ENCODE measurements around the gene OR5D14. TPM values are rescaled to one million over a fixed set of nuclear protein-coding genes. Genes with fewer than 3 reads are reported as not detected.

OR5D14 gene
- total and polyA plus RNA-seq, 10 of the 15 experiments (the other 5 are each of a cell fraction or from before 2014, with no cell fraction given), result not detected

- Histone ChIP-seq H2AFZ (ENCODE audit: control insufficient read depth, low read depth, low read length) (no peak within 1 kb of the TSS), H3K4me1 (ENCODE audit: control insufficient read depth, insufficient read depth, low read length) (no peaks in the 10 kb centered on the region), H4K20me1 (ENCODE audit: control insufficient read depth, insufficient read depth) (no peaks in the 10 kb centered on the region), H3K9me3 (replicated peaks; ENCODE audit: control insufficient read depth, insufficient read depth, low read length) (no peaks in the 10 kb centered on the region), H3K27me3 (replicated peaks in 1 of 2; ENCODE audit: control insufficient read depth in 2 of 2, insufficient read depth in 2 of 2, low read length in 1 of 2) (no peaks in the 10 kb centered on the region), H3K4me3 (no peak within 1 kb of the TSS), H3K9ac (ENCODE audit: control insufficient read depth, insufficient read depth, low read length) (no peak within 1 kb of the TSS), H3K79me2 (ENCODE audit: control insufficient read depth, insufficient read depth, low read length) (no peaks in the 10 kb centered on the region), H3K36me3 (ENCODE audit: control insufficient read depth in 2 of 2, insufficient read depth in 2 of 2, low read length in 1 of 2) (no peaks in the 10 kb centered on the region), H3K27ac (ENCODE audit: control insufficient read depth, insufficient read depth) (no peak within 1 kb of the TSS), H3K4me2 (ENCODE audit: control insufficient read depth, insufficient read depth) (no peak within 1 kb of the TSS)
- SMC1A ChIA-PET (ENCODE audit: uncharacterized antibody, unreplicated experiment), result no interaction called here
- no peak for TF ChIP-seq USF1 (IDR thresholded peaks at IDR 0.05; ENCODE audit: borderline replicate concordance, extremely low read length, insufficient read depth, low read depth, low read length)
- TF ChIP-seq CHD2 (IDR thresholded peaks at IDR 0.05; ENCODE audit: borderline replicate concordance, low read depth, low read length), result no peak
- no peak for TF ChIP-seq HSF1 (IDR thresholded peaks at IDR 0.05; ENCODE audit: low read depth, low read length)
- no peak for TF ChIP-seq ASH2L (IDR thresholded peaks at IDR 0.05; ENCODE audit: borderline replicate concordance, low read depth)
- TF ChIP-seq KAT2A (conservative IDR thresholded peaks at IDR 0.05; ENCODE audit: control insufficient read depth, low read depth, low read length), result no peak
- no peak for TF ChIP-seq IKZF1 (conservative IDR thresholded peaks at IDR 0.05)
- TF ChIP-seq MTA3 (IDR thresholded peaks at IDR 0.05; ENCODE audit: borderline replicate concordance, low read length), result no peak
- no peak for TF ChIP-seq TARDBP (IDR thresholded peaks at IDR 0.05; ENCODE audit: borderline replicate concordance)
- no peak for TF ChIP-seq E2F4 (IDR thresholded peaks at IDR 0.05; ENCODE audit: low read depth, low read length)
- no peak for TF ChIP-seq IKZF2 (IDR thresholded peaks at IDR 0.05)
- TF ChIP-seq MYB (IDR thresholded peaks at IDR 0.05; ENCODE audit: borderline replicate concordance, low read depth, low read length), result no peak
- TF ChIP-seq MAX (IDR thresholded peaks at IDR 0.05; ENCODE audit: low read depth, low read length), result no peak
- TF ChIP-seq ZZZ3 (IDR thresholded peaks at IDR 0.05; ENCODE audit: control insufficient read depth, insufficient read length, low read depth), result no peak
- TF ChIP-seq YBX1 (IDR thresholded peaks at IDR 0.05), result no peak
- no peak for TF ChIP-seq NKRF (conservative IDR thresholded peaks at IDR 0.05)
- TF ChIP-seq HDAC2 (IDR thresholded peaks at IDR 0.05), result no peak
- TF ChIP-seq LARP7 (IDR thresholded peaks at IDR 0.05), result no peak
- no peak for TF ChIP-seq RB1 (IDR thresholded peaks at IDR 0.05; ENCODE audit: borderline replicate concordance)
- no peak for FAIRE-seq
- POLR2A ChIA-PET, result no interaction called here
- intact Hi-C loops (cut with micrococcal nuclease; ENCODE audit: unreplicated experiment), result no loop called here
- CTCF ChIA-PET, result no interaction called here
- BruUV-seq (replicated peaks), result no TSS peak
- in situ Hi-C loops (cut with MboI), result loop anchor here (10.0 kb wide), 1 partner anchor 58 kb away; no protein-coding TSS in a partner anchor
- RAD21 ChIA-PET (ENCODE audit: unreplicated experiment), result no interaction called here
- DNase-seq (ENCODE audit: low read depth, low spot score), result no peak
- no peak for ATAC-seq
Observed at GRCh38 chr11:55773138-55773537, 22.2 kb upstream of the OR5D14 start, which contains the start of gene OR5D13. Gene OR5D13, plus strand, starts transcription at chr11:55773438. Its CDS starts 0 bp downstream, at chr11:55773438.
